Calu3 (cell line): ENCODE data around the gene PRKN. TPM values are rescaled to one million over a fixed set of nuclear protein-coding genes. Genes with fewer than 3 reads are reported as not detected.

Source experiments
- BruUV-seq: library from RNA; stranded (reverse); fragments of 400-500 nt; replicated peaks from 2 replicates; lab custom pipeline; 2021; lab: Mats Ljungman, UMichigan
- CTCF ChIA-PET: fragments of 300-600 bp; sonication (Branson Sonifier 250); formaldehyde crosslinking; loops from one replicate; lab custom pipeline; 2022; ENCODE audit warnings: antibody characterized with exemption; lab: Charles Lee
- DNase-seq: peaks from one replicate; pipeline ENCODE4 v3.0.0; 2022
- H3K27ac Mint-ChIP-seq: one replicate; pipeline ENCODE4 v1.8.0; 2022; ENCODE audit warnings: mixed read lengths; ENCODE audit not compliant: unreplicated experiment
- H3K27me3 Mint-ChIP-seq: one replicate; pipeline ENCODE4 v1.8.0; 2022; ENCODE audit warnings: mixed read lengths; ENCODE audit not compliant: unreplicated experiment
- H3K36me3 Mint-ChIP-seq: one replicate; pipeline ENCODE4 v1.8.0; 2022; ENCODE audit warnings: mild to moderate bottlenecking, moderate library complexity, mixed read lengths; ENCODE audit not compliant: insufficient read depth, unreplicated experiment
- H3K4me1 Mint-ChIP-seq: one replicate; pipeline ENCODE4 v1.8.0; 2022; ENCODE audit warnings: mild to moderate bottlenecking, low read depth, mixed read lengths; ENCODE audit not compliant: unreplicated experiment
- H3K4me3 Mint-ChIP-seq: one replicate; pipeline ENCODE4 v1.8.0; 2022; ENCODE audit warnings: mild to moderate bottlenecking, low read depth, moderate library complexity, mixed read lengths; ENCODE audit not compliant: unreplicated experiment
- H3K9me3 Mint-ChIP-seq: one replicate; pipeline ENCODE4 v1.8.0; 2022; ENCODE audit warnings: low read depth, mixed read lengths; ENCODE audit not compliant: unreplicated experiment
- intact Hi-C: fragments of 100-400 bp; cut with micrococcal nuclease; formaldehyde crosslinking; loops from one replicate; pipeline ENCODE4 v1.10.0; 2022; ENCODE audit not compliant: unreplicated experiment
- total RNA-seq: library from RNA; stranded (reverse); gene quantifications from 2 replicates; pipeline ENCODE4 v1.2.3, GENCODE V29; 2022
- TF ChIP-seq, protein P1 (sequence below): fragments of 200-600 bp; IDR thresholded peaks from one replicate; pipeline ENCODE4 v1.8.0; 2022; ENCODE audit warnings: antibody characterized with exemption; ENCODE audit not compliant: unreplicated experiment

Gene PRKN
- total RNA-seq, 1 experiment from 2014 or later, result 3.8 TPM

GRCh38 chr6:162481938-162482337 is 245.6 kb downstream of the PRKN start:
- H3K9me3 Mint-ChIP-seq, result no peaks in the 10 kb centered on the region
- H3K36me3 Mint-ChIP-seq, result no peaks in the 10 kb centered on the region
- no peaks in the 10 kb centered on the region for H3K27me3 Mint-ChIP-seq
- CTCF ChIA-PET, result no interaction called here
- H3K27ac Mint-ChIP-seq, result no peak overlapping the region
- BruUV-seq, result no TSS peak
- no peak overlapping the region for H3K4me3 Mint-ChIP-seq
- DNase-seq, result no peak
- H3K4me1 Mint-ChIP-seq, result no peaks in the 10 kb centered on the region
- TF ChIP-seq, protein P1, sequence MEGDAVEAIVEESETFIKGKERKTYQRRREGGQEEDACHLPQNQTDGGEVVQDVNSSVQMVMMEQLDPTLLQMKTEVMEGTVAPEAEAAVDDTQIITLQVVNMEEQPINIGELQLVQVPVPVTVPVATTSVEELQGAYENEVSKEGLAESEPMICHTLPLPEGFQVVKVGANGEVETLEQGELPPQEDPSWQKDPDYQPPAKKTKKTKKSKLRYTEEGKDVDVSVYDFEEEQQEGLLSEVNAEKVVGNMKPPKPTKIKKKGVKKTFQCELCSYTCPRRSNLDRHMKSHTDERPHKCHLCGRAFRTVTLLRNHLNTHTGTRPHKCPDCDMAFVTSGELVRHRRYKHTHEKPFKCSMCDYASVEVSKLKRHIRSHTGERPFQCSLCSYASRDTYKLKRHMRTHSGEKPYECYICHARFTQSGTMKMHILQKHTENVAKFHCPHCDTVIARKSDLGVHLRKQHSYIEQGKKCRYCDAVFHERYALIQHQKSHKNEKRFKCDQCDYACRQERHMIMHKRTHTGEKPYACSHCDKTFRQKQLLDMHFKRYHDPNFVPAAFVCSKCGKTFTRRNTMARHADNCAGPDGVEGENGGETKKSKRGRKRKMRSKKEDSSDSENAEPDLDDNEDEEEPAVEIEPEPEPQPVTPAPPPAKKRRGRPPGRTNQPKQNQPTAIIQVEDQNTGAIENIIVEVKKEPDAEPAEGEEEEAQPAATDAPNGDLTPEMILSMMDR, result no peak
- intact Hi-C loops, result no loop called here

GRCh38 chr6:162481320-162481719 is 246.2 kb downstream of the PRKN start:
- intact Hi-C loops, result no loop called here
- Mint-ChIP-seq H3K4me1 (no peaks in the 10 kb centered on the region), H3K36me3 (no peaks in the 10 kb centered on the region), H3K27ac (no peak overlapping the region), H3K27me3 (no peaks in the 10 kb centered on the region), H3K9me3 (no peaks in the 10 kb centered on the region), H3K4me3 (no peak overlapping the region)
- TF ChIP-seq, protein P1, result no peak
- CTCF ChIA-PET, result no interaction called here
- no peak for DNase-seq
- no TSS peak for BruUV-seq

DNA sequence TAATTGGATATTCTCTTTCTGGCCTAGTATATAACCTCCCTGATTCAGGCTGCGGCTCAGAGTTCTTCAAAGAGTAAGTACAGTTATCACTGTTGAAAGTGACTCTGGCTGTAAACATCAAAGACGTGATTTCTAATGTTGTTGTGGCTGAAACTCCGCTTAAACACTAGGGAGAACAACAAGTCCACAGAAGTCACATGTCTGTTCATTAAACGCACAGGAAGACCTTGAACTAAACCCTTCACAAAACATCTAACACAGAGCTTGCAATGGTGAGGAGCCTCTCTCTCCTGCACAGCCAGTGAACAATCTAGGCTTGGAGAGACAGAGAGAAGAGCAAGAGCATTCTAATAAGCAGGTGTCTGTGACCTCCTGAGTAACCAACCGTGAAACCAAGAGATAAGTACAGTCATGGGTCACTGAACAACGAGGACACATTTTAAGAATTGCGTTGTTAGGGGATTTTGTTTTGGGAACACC is 249.3 kb downstream of the PRKN start:
- no TSS peak for BruUV-seq
- H3K27ac Mint-ChIP-seq, result no peak overlapping the region

GRCh38 chr6:162474722-162475121 is 252.8 kb downstream of the PRKN start:
- no TSS peak for BruUV-seq

More for the DNA sequence above, 249.3 kb downstream of the PRKN start:
- intact Hi-C loops, result no loop called here
- no peaks in the 10 kb centered on the region for H3K27me3 Mint-ChIP-seq
- TF ChIP-seq, protein P1, result no peak
- H3K36me3 Mint-ChIP-seq, result no peaks in the 10 kb centered on the region
- no peak for DNase-seq
- H3K4me3 Mint-ChIP-seq, result no peak overlapping the region
- no peaks in the 10 kb centered on the region for H3K4me1 Mint-ChIP-seq
- CTCF ChIA-PET, result no interaction called here
- H3K9me3 Mint-ChIP-seq, result no peaks in the 10 kb centered on the region

More at GRCh38 chr6:162474722-162475121, 252.8 kb downstream of the PRKN start:
- CTCF ChIA-PET, result no interaction called here
- TF ChIP-seq, protein P1, result no peak
- intact Hi-C loops, result no loop called here
- Mint-ChIP-seq H3K9me3 (no peaks in the 10 kb centered on the region), H3K4me1 (no peaks in the 10 kb centered on the region), H3K27ac (no peak overlapping the region), H3K4me3 (no peak overlapping the region), H3K27me3 (no peaks in the 10 kb centered on the region), H3K36me3 (no peaks in the 10 kb centered on the region)
- DNase-seq, result no peak
